HG03439 (cell line): ENCODE results near the gene ATP8A1.
A peak's percentile ranks its signal among the peaks of the same experiment; 100 is the strongest.
"Not testable (repeated sequence)": the region's sequence is repeated elsewhere in the genome, so short reads cannot be mapped to it uniquely, and the experiment has no call there.

Experiments
- ATAC-seq: cut with Tn5 transposase; IDR thresholded peaks from one replicate; pipeline ENCODE4 v1.9.1; 2021; ENCODE audit warnings: mild to moderate bottlenecking, moderate library complexity; ENCODE audit not compliant: unreplicated experiment

Gene ATP8A1

GRCh38 chr4:42656944-42657792 lies at the start of gene ATP8A1:
Gene ATP8A1 (minus strand): TSS chr4:42657105. CDS start chr4:42656873, 232 bp downstream.
- peak; percentile 77 for ATAC-seq

GRCh38 chr4:42706086-42706485 lies 49.2 kb upstream of the ATP8A1 start:
- ATAC-seq, result no peak

GRCh38 chr4:42703813-42704212 lies 46.9 kb upstream of the ATP8A1 start:
- ATAC-seq, result no peak

- no peak for ATAC-seq
Observed at GRCh38 chr4:42702895-42703294, 46.0 kb upstream of the ATP8A1 start.

- not testable (repeated sequence) for ATAC-seq
Observed at GRCh38 chr4:42701780-42702179, 44.9 kb upstream of the ATP8A1 start.

GRCh38 chr4:42690537-42690936 lies 33.6 kb upstream of the ATP8A1 start:
- ATAC-seq, result no peak

- ATAC-seq, result no peak
Observed at GRCh38 chr4:42683393-42683792, 26.5 kb upstream of the ATP8A1 start.

- ATAC-seq, result no peak
Observed at GRCh38 chr4:42678512-42678911, 21.6 kb upstream of the ATP8A1 start.

- no peak for ATAC-seq
Observed at GRCh38 chr4:42676066-42676951, 19.4 kb upstream of the ATP8A1 start.

GRCh38 chr4:42673082-42673425 lies 16.1 kb upstream of the ATP8A1 start:
- no peak for ATAC-seq

- ATAC-seq, result no peak
Observed at GRCh38 chr4:42672359-42673081, 15.6 kb upstream of the ATP8A1 start.

GRCh38 chr4:42671431-42672194 lies 14.7 kb upstream of the ATP8A1 start:
- ATAC-seq, result no peak

GRCh38 chr4:42658261-42658660 lies 1.4 kb upstream of the ATP8A1 start:
- ATAC-seq, result no peak

- no peak for ATAC-seq
Observed at GRCh38 chr4:42656679-42656943, 294 bp downstream of the ATP8A1 start.

GRCh38 chr4:42655921-42656678 lies 805 bp downstream of the ATP8A1 start:
- ATAC-seq, result peak; percentile 13

- ATAC-seq, result no peak
Observed at GRCh38 chr4:42655269-42655637, 1.7 kb downstream of the ATP8A1 start.

- ATAC-seq, result no peak
Observed at GRCh38 chr4:42654631-42655268, 2.2 kb downstream of the ATP8A1 start.

GRCh38 chr4:42653626-42654560 lies 3.0 kb downstream of the ATP8A1 start:
- no peak for ATAC-seq
